ENCODE results near the gene LARGE1.
A peak's percentile ranks its signal among the peaks of the same experiment; 100 is the strongest.

The LARGE1 gene

DNA sequence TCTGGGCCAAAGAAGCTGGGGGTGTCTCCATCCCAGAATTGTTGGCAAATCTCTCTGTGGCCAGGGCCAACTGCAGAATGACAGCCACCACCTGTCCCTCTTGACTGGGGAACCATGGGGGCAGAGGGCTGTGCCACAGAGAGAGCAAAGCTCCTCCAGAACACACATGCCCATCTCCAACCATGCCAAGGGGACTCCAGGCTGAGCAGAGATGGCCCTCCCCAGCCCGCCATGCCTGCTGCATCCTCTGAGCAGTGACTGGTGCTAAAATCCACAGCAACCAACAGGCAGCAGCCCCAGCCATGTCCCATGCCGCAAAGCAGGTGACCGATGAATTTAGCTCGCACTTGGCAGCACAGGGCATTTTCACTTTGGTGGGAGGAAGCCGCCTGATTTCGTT is 45.0 kb downstream of the LARGE1 start:
- Histone ChIP-seq H3K27me3 (ENCODE audit: control insufficient read depth in 1 of 2, insufficient read depth in 2 of 2, low read length in 2 of 2) (no peaks in the 10 kb centered on the region), H3K9me3 (ENCODE audit: control insufficient read depth in 1 of 2, low read length in 2 of 2) (no peaks in the 10 kb centered on the region), H3K4me1 (ENCODE audit: control insufficient read depth in 1 of 2, insufficient read depth in 2 of 2, low read length in 2 of 2) (peaks cover 17 to 29% of the 10 kb centered on the region in 2 donors), H3K27ac (ENCODE audit: low read depth, low read length) (no peak overlapping the region), H3K4me3 (ENCODE audit: low read depth in 1 of 2, low read length in 2 of 2) (no peak overlapping the region), H3K9ac (ENCODE audit: low read depth in 1 of 2, low read length in 2 of 2) (no peak overlapping the region), H3K36me3 (ENCODE audit: control insufficient read depth in 1 of 2, insufficient read depth in 2 of 2, low read length in 2 of 2) (no peaks in the 10 kb centered on the region)

DNA sequence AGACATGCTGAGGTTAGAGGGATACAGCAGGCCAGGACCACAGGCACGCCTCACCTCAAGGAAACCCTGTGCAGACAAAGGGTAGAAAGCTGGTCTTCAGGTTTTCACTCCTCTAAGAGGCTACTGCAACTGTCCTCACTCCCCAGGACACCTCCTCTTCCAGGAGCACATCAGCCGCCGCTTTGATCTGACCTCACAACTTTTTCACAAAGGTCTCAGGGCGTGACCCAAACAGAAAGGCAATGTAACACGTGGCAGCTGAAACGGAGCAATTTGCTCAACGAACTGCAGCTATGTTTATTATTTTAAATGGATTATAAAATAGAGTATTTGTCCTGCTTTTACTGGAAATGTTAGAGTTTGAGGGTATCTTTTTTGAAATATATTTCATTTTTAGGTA is 46.1 kb downstream of the LARGE1 start:
- Histone ChIP-seq H3K36me3 (ENCODE audit: control insufficient read depth in 1 of 2, insufficient read depth in 2 of 2, low read length in 2 of 2) (no peaks in the 10 kb centered on the region), H3K4me1 (ENCODE audit: control insufficient read depth in 1 of 2, insufficient read depth in 2 of 2, low read length in 2 of 2) (peaks cover 17 to 29% of the 10 kb centered on the region in 2 donors), H3K27ac (ENCODE audit: low read depth, low read length) (no peak overlapping the region), H3K4me3 (ENCODE audit: low read depth in 1 of 2, low read length in 2 of 2) (no peak overlapping the region), H3K9ac (ENCODE audit: low read depth in 1 of 2, low read length in 2 of 2) (no peak overlapping the region), H3K9me3 (ENCODE audit: control insufficient read depth in 1 of 2, low read length in 2 of 2) (no peaks in the 10 kb centered on the region), H3K27me3 (ENCODE audit: control insufficient read depth in 1 of 2, insufficient read depth in 2 of 2, low read length in 2 of 2) (no peaks in the 10 kb centered on the region)

DNA sequence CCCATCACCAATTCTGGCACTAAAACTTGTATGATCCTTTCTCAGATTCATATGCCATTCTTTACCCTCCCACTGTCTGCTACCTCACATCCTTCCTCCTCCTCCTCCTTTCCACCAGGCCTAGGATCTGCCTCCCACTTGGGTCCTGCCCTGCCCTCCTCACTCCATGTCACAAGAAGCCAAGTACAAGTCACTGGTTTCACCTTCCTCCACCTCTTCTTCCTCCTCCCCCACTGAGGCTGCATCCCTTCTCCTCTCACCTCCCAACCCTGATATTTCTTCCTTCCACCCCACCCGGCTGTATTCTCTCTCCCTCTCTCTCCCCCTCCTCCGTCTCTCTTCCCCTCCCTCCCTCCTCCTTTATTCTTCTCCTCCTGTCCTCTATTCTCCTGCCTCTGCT is 46.6 kb downstream of the LARGE1 start:
- Histone ChIP-seq H3K9ac (ENCODE audit: low read depth in 1 of 2, low read length in 2 of 2) (no peak overlapping the region), H3K36me3 (ENCODE audit: control insufficient read depth in 1 of 2, insufficient read depth in 2 of 2, low read length in 2 of 2) (no peaks in the 10 kb centered on the region), H3K9me3 (ENCODE audit: control insufficient read depth in 1 of 2, low read length in 2 of 2) (no peaks in the 10 kb centered on the region), H3K27me3 (ENCODE audit: control insufficient read depth in 1 of 2, insufficient read depth in 2 of 2, low read length in 2 of 2) (no peaks in the 10 kb centered on the region), H3K4me3 (ENCODE audit: low read depth in 1 of 2, low read length in 2 of 2) (no peak overlapping the region), H3K27ac (ENCODE audit: low read depth, low read length) (no peak overlapping the region), H3K4me1 (ENCODE audit: control insufficient read depth in 1 of 2, insufficient read depth in 2 of 2, low read length in 2 of 2) (peaks cover 17 to 29% of the 10 kb centered on the region in 2 donors)

DNA sequence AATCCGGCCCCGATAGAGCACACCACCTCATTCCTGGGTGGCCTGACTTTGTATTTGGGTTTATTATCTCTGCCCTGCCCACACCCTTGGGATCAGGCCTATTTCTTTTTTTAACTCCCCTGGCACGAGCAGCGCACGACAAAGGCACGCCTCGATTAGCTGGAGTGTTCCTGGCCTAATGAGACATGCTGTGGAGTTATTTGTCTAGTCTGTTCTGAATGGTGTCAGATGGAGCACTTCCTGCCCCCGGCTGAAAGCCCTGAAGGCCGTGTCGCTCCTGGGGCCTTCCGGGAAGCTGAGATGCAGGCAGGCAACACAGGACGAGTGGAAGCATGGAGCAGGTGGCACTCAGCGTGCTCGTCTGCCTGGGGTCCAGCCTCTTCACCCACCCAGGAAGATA is 47.1 kb downstream of the LARGE1 start:
- no peak overlapping the region for H3K27ac ChIP-seq (ENCODE audit: low read depth, low read length)
- H3K4me3 ChIP-seq (ENCODE audit: low read depth in 1 of 2, low read length in 2 of 2) = no peak overlapping the region
- no peak overlapping the region for H3K9ac ChIP-seq (ENCODE audit: low read depth in 1 of 2, low read length in 2 of 2)
- peaks cover 17 to 32% of the 10 kb centered on the region in 2 donors for H3K4me1 ChIP-seq (ENCODE audit: control insufficient read depth in 1 of 2, insufficient read depth in 2 of 2, low read length in 2 of 2)
- no peaks in the 10 kb centered on the region for H3K27me3 ChIP-seq (ENCODE audit: control insufficient read depth in 1 of 2, insufficient read depth in 2 of 2, low read length in 2 of 2)
- no peaks in the 10 kb centered on the region for H3K36me3 ChIP-seq (ENCODE audit: control insufficient read depth in 1 of 2, insufficient read depth in 2 of 2, low read length in 2 of 2)
- H3K9me3 ChIP-seq (ENCODE audit: control insufficient read depth in 1 of 2, low read length in 2 of 2) = no peaks in the 10 kb centered on the region

DNA sequence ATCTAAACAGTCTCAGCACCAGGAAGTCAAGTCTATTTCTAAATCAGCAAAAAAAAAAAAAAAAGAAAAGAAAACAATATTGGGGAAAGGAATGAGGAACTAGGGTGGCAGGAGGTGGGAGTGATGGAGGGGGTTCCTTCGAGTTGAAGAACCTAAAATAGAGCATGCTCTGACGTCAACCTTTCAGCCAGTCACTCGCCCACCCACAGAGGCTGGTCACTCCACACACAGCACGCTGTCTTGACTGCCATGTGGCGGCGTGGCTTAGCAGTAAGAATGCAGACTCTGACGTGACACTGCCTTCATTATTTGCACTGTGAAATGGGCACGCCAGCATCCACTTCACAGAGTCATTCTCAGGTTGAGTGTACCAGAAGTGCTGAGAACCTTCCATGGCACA is 48.3 kb downstream of the LARGE1 start:
- no peak overlapping the region for H3K9ac ChIP-seq (ENCODE audit: low read depth in 1 of 2, low read length in 2 of 2)
- H3K36me3 ChIP-seq (ENCODE audit: control insufficient read depth in 1 of 2, insufficient read depth in 2 of 2, low read length in 2 of 2) = no peaks in the 10 kb centered on the region
- peaks cover 27 to 43% of the 10 kb centered on the region in 2 donors for H3K4me1 ChIP-seq (ENCODE audit: control insufficient read depth in 1 of 2, insufficient read depth in 2 of 2, low read length in 2 of 2)
- H3K27me3 ChIP-seq (ENCODE audit: control insufficient read depth in 1 of 2, insufficient read depth in 2 of 2, low read length in 2 of 2) = no peaks in the 10 kb centered on the region
- H3K27ac ChIP-seq (ENCODE audit: low read depth, low read length) = no peak overlapping the region
- no peak overlapping the region for H3K4me3 ChIP-seq (ENCODE audit: low read depth in 1 of 2, low read length in 2 of 2)
- no peaks in the 10 kb centered on the region for H3K9me3 ChIP-seq (ENCODE audit: control insufficient read depth in 1 of 2, low read length in 2 of 2)

DNA sequence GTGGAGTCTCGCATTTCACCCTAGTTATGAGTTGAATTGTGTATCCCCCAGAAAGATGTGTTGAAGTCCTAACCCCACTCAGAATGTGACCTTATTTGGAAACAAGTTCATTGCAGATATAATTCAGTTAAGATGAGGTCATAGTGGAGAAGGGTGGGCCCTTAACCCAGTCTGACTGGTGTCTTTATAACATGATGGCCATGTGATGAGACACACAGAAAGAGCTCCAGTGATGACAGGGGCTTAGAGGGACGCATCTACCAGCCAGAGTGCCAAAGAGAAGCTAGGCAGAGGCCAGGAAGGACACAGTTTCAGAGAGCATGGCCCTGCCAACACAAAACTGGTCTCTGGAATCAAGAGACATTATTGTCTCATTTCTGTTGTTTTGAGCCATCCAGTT is 50.3 kb downstream of the LARGE1 start:
- H3K4me1 ChIP-seq (ENCODE audit: control insufficient read depth in 1 of 2, insufficient read depth in 2 of 2, low read length in 2 of 2) = peaks cover 36 to 45% of the 10 kb centered on the region in 2 donors
- no peak overlapping the region for H3K4me3 ChIP-seq (ENCODE audit: low read depth in 1 of 2, low read length in 2 of 2)
- no peaks in the 10 kb centered on the region for H3K9me3 ChIP-seq (ENCODE audit: control insufficient read depth in 1 of 2, low read length in 2 of 2)
- no peaks in the 10 kb centered on the region for H3K27me3 ChIP-seq (ENCODE audit: control insufficient read depth in 1 of 2, insufficient read depth in 2 of 2, low read length in 2 of 2)
- H3K9ac ChIP-seq (ENCODE audit: low read depth in 1 of 2, low read length in 2 of 2) = no peak overlapping the region
- H3K27ac ChIP-seq (ENCODE audit: low read depth, low read length) = no peak overlapping the region
- H3K36me3 ChIP-seq (ENCODE audit: control insufficient read depth in 1 of 2, insufficient read depth in 2 of 2, low read length in 2 of 2) = no peaks in the 10 kb centered on the region

DNA sequence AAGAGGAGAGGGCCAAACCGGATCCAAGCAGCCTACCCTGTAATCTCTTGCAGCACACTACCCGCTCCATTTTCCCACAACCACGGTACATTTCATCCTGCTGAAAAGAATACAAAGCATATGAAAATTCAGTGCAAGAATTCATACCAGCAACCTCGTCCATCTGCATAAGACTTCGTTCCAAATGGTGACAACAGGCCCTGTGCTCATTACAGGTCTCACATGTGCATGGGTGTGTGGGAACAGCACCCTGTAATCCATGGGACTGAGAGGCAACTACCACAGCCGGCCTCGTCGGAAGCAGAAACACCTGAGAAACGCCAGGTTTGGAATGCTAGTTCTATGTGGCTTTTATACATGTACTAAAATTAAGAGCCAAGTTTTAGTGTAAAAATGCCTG is 52.3 kb downstream of the LARGE1 start:
- Histone ChIP-seq H3K9me3 (ENCODE audit: control insufficient read depth in 1 of 2, low read length in 2 of 2) (no peaks in the 10 kb centered on the region), H3K27ac (ENCODE audit: low read depth, low read length) (peak overlapping the region; percentile 30), H3K36me3 (ENCODE audit: control insufficient read depth in 1 of 2, insufficient read depth in 2 of 2, low read length in 2 of 2) (no peaks in the 10 kb centered on the region), H3K9ac (ENCODE audit: low read depth in 1 of 2, low read length in 2 of 2) (no peak overlapping the region), H3K27me3 (ENCODE audit: control insufficient read depth in 1 of 2, insufficient read depth in 2 of 2, low read length in 2 of 2) (no peaks in the 10 kb centered on the region), H3K4me3 (ENCODE audit: low read depth in 1 of 2, low read length in 2 of 2) (no peak overlapping the region), H3K4me1 (ENCODE audit: control insufficient read depth in 1 of 2, insufficient read depth in 2 of 2, low read length in 2 of 2) (peaks cover 22 to 40% of the 10 kb centered on the region in 2 donors)

DNA sequence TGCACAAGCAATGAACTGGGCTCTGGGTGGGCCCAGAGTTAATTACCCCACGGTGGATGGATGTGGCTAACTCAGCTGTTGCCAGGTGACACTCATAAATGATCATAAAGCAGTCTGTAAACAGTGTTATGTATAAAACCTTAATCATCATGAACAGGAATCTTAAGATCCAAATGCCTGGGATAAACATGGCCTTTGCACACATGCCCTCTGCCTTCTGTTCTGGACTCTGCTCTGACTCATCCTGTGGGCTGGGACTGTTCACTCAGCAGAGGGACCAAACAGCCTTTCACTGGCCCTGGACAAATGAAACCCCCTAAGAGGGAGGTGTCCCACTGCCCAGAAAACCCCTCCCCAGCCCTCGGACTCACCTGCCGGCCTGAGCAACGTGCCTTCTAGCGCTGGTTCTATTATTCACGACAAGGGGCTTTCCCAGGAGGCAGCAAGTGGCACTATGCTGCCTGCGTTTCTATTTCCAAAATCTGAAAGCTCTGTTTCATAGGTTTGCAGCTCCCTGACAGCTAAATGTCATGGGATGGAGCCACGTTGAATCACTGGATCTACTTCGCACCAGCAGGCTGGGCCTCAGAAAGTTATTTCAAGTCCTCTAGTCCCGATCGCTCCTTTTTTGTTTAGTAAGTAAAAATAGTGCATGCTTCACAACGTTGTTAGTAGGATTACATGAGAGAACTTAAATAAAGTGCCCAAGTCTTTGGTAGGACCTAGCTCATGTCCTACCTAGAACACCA is 53.0 kb downstream of the LARGE1 start:
- Histone ChIP-seq H3K9me3 (ENCODE audit: control insufficient read depth in 1 of 2, low read length in 2 of 2) (no peaks in the 10 kb centered on the region), H3K27me3 (ENCODE audit: control insufficient read depth in 1 of 2, insufficient read depth in 2 of 2, low read length in 2 of 2) (no peaks in the 10 kb centered on the region), H3K36me3 (ENCODE audit: control insufficient read depth in 1 of 2, insufficient read depth in 2 of 2, low read length in 2 of 2) (no peaks in the 10 kb centered on the region), H3K27ac (ENCODE audit: low read depth, low read length) (peak overlapping the region; percentile 46), H3K9ac (ENCODE audit: low read depth in 1 of 2, low read length in 2 of 2) (no peak overlapping the region), H3K4me1 (ENCODE audit: control insufficient read depth in 1 of 2, insufficient read depth in 2 of 2, low read length in 2 of 2) (peaks cover 22 to 40% of the 10 kb centered on the region in 2 donors), H3K4me3 (ENCODE audit: low read depth in 1 of 2, low read length in 2 of 2) (peak overlapping the region in 1 of 2 donors; percentile 1)

DNA sequence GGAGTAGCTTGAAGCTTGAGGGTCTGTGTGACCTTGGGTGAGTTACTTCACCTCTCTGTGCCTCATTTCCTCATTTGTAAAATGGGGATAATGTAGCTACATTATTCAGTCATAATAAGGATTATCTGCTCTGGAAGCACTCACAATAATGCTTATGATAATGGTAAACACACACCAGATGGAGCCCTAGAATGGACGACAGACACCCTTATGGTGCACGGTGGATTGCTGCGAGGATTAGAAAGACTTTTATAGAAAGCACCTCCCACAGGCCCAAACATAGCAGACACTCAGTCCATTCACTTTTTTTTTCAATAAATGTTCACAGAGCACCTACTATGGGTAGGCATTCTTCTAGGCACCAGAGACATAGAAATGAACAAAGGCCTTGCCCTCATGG is 53.8 kb downstream of the LARGE1 start:
- H3K4me1 ChIP-seq (ENCODE audit: control insufficient read depth in 1 of 2, insufficient read depth in 2 of 2, low read length in 2 of 2) = peaks cover 18 to 34% of the 10 kb centered on the region in 2 donors
- H3K9ac ChIP-seq (ENCODE audit: low read depth in 1 of 2, low read length in 2 of 2) = no peak overlapping the region
- H3K27me3 ChIP-seq (ENCODE audit: control insufficient read depth in 1 of 2, insufficient read depth in 2 of 2, low read length in 2 of 2) = no peaks in the 10 kb centered on the region
- no peaks in the 10 kb centered on the region for H3K9me3 ChIP-seq (ENCODE audit: control insufficient read depth in 1 of 2, low read length in 2 of 2)
- no peaks in the 10 kb centered on the region for H3K36me3 ChIP-seq (ENCODE audit: control insufficient read depth in 1 of 2, insufficient read depth in 2 of 2, low read length in 2 of 2)
- H3K27ac ChIP-seq (ENCODE audit: low read depth, low read length) = peak overlapping the region; percentile 46
- H3K4me3 ChIP-seq (ENCODE audit: low read depth in 1 of 2, low read length in 2 of 2) = no peak overlapping the region

DNA sequence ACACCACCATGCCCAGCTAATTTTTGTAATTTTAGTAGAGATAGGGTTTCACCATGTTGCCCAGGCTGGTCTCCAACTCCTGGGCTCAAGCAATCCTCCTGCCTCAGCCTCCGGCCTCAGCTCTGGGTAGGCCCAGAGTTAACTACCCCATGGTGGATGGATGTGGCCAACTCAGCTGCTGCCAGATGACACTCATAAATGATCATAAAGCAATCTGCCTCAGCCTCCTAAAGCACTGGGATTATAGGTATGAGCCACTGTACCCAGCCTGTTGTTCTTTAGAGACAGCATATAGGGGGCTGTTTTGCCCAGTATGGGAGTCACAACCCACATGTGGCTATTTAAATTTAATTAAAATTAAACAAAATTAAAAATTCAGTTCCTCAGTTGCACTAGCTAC is 54.3 kb downstream of the LARGE1 start:
- Histone ChIP-seq H3K4me1 (ENCODE audit: control insufficient read depth in 1 of 2, insufficient read depth in 2 of 2, low read length in 2 of 2) (peaks cover 18 to 31% of the 10 kb centered on the region in 2 donors), H3K27me3 (ENCODE audit: control insufficient read depth in 1 of 2, insufficient read depth in 2 of 2, low read length in 2 of 2) (no peaks in the 10 kb centered on the region), H3K4me3 (ENCODE audit: low read depth in 1 of 2, low read length in 2 of 2) (no peak overlapping the region), H3K9ac (ENCODE audit: low read depth in 1 of 2, low read length in 2 of 2) (no peak overlapping the region), H3K9me3 (ENCODE audit: control insufficient read depth in 1 of 2, low read length in 2 of 2) (no peaks in the 10 kb centered on the region), H3K27ac (ENCODE audit: low read depth, low read length) (no peak overlapping the region), H3K36me3 (ENCODE audit: control insufficient read depth in 1 of 2, insufficient read depth in 2 of 2, low read length in 2 of 2) (no peaks in the 10 kb centered on the region)

All from duodenal mucosa (tissue), 2 donors.